ENCODE data around the gene PLEKHA5.
"Not testable (repeated sequence)": the region's sequence is repeated elsewhere in the genome, so short reads cannot be mapped to it uniquely, and the experiment has no call there.

The PLEKHA5 gene

DNA sequence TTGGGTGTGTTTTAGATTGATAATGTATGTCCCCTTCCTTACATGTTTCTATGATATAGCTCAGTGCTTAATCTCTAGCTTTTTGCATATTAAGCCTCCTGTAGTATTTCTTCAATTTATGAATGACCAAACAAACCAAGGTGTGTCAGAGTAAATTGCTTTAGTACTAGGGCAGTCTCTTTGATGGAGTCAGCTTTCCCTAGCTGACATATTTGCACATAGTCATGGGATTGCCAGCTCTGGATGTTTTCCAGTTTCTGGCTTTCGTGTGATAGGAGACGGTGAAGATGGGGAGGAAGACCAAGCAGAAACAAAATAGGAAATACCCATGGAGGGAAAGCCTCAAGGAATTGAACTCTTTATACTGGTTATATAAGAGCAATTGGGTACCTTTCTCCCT is 148.9 kb downstream of the PLEKHA5 start:
- Mint-ChIP-seq H3K4me1 (no peaks in the 10 kb centered on the region), H3K36me3 (no peaks in the 10 kb centered on the region), H3K27me3 (no peaks in the 10 kb centered on the region), H3K4me3 (no peak overlapping the region), H3K27ac (no peak overlapping the region), H3K9me3 (no peaks in the 10 kb centered on the region)
- no peak for ATAC-seq

DNA sequence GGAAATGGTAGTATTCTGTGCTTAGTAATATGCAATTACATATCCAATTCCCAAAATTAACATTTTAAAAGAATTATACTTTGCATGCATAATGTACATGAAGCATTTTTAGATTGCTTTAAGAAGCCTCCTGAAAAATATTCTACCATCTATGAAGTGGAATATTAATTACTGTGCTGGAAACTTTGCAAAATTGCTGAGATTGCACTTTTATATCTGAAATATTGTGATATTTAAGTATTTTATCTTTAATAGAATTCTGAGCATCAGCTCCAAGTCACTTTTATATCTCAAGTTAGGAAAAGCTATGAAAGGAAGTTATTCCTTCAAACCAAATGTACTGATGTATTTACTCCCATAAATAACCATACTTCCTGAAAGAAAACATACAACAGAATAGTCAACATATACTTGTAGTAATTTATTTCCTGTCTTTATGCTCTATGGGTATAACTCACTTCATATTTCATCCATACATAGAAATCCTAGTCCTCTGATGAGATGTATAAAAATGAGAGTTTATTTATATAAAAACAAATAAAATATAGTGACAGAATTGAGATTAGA is 152.7 kb downstream of the PLEKHA5 start:
- Mint-ChIP-seq H3K27ac (no peak overlapping the region), H3K27me3 (no peaks in the 10 kb centered on the region), H3K36me3 (no peaks in the 10 kb centered on the region), H3K9me3 (no peaks in the 10 kb centered on the region), H3K4me1 (no peaks in the 10 kb centered on the region), H3K4me3 (no peak overlapping the region)
- ATAC-seq, result no peak

DNA sequence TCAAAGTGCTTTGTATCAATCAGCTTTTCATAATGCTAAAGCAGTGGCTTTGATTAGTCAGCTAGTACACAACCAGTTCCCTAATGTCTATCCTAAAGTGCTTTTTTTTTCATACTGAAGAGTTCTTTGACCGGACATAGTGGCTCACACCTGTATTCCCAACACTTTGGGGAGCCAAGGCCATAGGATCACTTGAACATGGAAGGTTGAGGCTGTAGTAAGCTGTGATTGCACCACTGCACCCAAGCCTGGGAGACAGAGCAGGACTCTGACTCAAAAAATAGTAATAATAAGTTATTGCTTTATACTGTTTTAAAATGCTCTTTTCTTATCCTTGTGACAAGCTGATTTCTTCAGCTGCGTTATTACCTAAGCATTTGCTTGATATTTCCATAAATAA is 155.1 kb downstream of the PLEKHA5 start:
- Mint-ChIP-seq H3K9me3 (no peaks in the 10 kb centered on the region), H3K4me1 (no peaks in the 10 kb centered on the region)

DNA sequence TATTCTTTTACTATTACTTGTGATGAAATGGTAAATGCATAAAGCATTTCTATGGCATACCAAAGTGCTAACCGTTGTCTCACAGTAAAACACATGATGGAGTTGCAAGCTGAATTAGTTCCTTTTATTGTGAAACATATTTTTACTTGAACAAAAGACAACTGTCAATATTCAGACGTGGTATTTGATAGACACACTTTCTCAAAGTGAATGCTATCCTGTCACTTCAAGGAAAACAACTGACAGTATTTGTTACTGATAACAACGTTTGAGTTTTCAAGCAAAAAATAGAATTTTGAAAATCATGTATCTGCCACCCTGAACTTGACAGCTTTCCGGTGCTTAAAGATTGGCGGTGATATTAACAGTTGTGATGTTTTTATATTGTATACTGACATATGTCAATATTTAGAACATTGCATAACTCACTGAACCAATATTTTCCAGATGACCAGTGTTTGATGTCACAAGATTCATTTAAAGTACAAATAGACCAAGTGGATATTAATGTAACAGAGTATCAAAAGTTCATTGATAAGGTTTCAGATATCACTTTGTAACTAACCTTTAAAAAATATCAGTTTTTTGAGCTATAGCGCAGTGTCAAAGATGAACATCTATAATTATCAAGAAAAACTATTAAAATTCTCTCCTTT is 156.4 kb downstream of the PLEKHA5 start:
- H3K27ac Mint-ChIP-seq, result no peak overlapping the region
- no peak overlapping the region for H3K4me3 Mint-ChIP-seq
- no peaks in the 10 kb centered on the region for H3K36me3 Mint-ChIP-seq
- no peaks in the 10 kb centered on the region for H3K27me3 Mint-ChIP-seq
- H3K9me3 Mint-ChIP-seq, result no peaks in the 10 kb centered on the region
- H3K4me1 Mint-ChIP-seq, result no peaks in the 10 kb centered on the region
- ATAC-seq, result no peak

More for the DNA sequence above, 155.1 kb downstream of the PLEKHA5 start:
- Mint-ChIP-seq H3K27me3 (no peaks in the 10 kb centered on the region), H3K36me3 (no peaks in the 10 kb centered on the region), H3K27ac (no peak overlapping the region), H3K4me3 (no peak overlapping the region)
- ATAC-seq, result no peak

DNA sequence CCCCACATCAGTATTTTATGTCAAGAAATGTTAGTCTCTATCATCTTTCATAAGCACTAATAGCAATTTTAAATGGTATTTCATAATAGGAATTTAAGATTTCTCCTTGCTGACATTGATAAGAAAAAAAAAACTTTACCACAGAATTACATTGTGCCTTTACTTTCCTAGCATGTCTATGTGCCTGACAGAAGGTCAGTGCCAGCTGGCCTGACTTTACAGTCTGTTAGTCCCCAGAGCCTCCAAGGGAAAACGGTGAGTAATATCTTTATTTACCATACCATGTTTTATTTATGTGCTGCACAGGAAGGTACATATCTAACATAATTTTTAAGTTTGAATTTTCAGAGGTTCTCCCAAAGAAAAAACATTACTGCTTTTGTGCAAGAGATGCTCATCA is 157.8 kb downstream of the PLEKHA5 start:
- Mint-ChIP-seq H3K4me1 (no peaks in the 10 kb centered on the region), H3K27ac (no peak overlapping the region), H3K9me3 (no peaks in the 10 kb centered on the region), H3K36me3 (no peaks in the 10 kb centered on the region), H3K4me3 (no peak overlapping the region), H3K27me3 (no peaks in the 10 kb centered on the region)
- ATAC-seq, result no peak

DNA sequence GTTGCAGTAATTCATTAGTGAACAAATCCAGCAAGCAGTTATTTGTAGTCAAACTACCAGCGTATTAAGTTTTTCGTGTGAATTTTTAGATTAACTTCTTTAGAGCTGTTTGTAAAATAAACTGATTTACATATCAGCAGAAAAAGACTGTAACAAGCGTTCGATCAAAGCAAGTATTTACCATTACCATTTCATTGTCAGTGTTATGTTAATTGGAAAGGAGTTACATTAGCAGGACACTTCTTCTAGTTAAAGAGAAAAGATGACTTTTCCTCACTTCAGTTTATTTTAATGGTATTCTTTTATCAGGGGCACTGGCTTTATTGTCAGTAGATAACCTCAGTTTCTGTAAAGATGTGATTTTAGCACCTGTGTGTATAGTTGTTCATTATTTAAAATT is 158.6 kb downstream of the PLEKHA5 start:
- H3K4me3 Mint-ChIP-seq, result no peak overlapping the region
- no peaks in the 10 kb centered on the region for H3K9me3 Mint-ChIP-seq
- no peaks in the 10 kb centered on the region for H3K4me1 Mint-ChIP-seq
- no peaks in the 10 kb centered on the region for H3K27me3 Mint-ChIP-seq
- H3K27ac Mint-ChIP-seq, result no peak overlapping the region
- H3K36me3 Mint-ChIP-seq, result no peaks in the 10 kb centered on the region
- no peak for ATAC-seq

DNA sequence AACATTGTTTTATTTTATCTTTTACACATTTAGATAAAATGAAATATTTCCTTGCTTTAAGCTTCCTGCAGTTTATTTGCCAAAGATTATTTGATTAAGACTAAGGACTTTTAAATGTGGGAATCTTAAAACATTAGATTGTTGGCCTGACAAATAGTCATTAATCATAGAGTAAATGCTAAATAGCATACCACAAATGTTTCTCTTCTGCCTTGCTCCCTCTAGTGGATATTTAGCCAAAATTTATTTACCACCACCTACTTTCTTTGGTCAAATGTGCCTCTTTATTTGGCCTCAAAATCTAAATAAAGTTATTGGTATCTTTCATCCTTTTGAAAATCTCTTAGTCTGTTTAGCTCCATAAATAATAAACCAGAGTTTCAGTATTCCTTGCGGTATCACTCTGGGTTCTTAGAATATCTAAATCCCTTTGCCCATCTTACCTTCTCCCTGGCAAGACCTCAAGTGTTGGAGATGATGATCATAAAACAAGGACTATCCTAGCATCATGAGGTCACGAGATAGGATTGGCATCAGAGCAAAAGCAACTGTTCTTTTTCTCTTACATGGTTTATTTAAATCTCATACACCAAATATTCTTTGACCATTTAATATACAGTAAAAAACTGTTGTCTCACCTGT is 159.2 kb downstream of the PLEKHA5 start:
- no peaks in the 10 kb centered on the region for H3K36me3 Mint-ChIP-seq
- no peaks in the 10 kb centered on the region for H3K27me3 Mint-ChIP-seq
- H3K4me1 Mint-ChIP-seq, result no peaks in the 10 kb centered on the region
- H3K4me3 Mint-ChIP-seq, result no peak overlapping the region
- no peak overlapping the region for H3K27ac Mint-ChIP-seq
- no peak for ATAC-seq
- H3K9me3 Mint-ChIP-seq, result no peaks in the 10 kb centered on the region

DNA sequence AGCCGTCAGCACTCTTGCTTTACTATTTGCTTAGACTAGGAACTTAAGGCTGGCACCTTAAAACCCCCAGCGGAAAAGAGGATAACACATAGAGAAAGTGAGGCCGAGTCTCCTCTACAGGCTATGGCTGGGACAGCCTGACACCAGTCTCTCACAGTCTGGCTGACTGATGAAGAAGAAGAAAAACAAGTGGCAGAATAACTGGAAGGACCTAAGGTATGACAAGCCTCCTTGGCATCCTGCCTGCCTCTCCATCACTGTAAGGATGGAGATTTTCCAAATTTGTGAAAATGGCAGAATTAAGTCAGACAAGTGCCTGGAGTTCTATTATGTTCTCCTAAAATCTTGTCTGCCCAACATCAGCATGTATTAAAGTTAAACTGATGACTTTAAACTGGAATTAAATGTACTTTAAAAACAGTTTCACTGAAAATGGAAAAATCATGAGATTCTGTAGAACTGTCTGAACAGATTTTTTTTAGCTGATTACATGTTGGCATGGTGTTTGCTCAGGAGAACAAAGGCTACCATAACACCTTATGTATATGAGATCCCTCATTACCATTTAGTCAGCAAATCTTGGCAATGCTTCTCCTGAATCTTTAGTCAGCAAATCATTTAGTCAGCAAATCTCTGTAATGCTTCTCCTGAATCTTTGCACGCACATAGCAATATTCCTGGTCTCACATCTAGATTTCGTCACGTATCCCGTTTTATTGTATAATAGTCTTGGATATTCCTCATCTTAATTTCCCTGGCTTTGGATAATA is 169.5 kb downstream of the PLEKHA5 start:
- Mint-ChIP-seq H3K9me3 (no peaks in the 10 kb centered on the region), H3K4me3 (no peak overlapping the region), H3K27ac (no peak overlapping the region), H3K4me1 (no peaks in the 10 kb centered on the region), H3K27me3 (no peaks in the 10 kb centered on the region), H3K36me3 (no peaks in the 10 kb centered on the region)
- no peak for ATAC-seq

DNA sequence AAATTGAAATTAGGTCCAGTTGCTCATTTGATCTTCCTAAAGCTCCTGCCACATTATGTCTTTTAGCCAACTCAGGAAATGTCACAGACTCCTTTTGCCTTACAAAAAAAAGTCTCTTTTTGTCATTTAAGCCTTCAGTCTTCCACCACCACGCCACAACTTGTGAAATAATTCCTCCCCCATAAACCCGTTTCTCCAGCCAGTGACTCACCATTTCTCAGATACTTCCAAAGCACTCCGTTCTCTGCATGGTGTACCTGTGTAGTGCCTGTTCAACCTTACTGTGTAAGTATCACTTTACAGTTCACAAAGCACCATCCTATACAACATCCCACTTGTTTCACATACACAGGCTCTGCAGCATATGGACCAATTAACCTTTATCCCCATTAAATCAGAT is 170.2 kb downstream of the PLEKHA5 start:
- H3K9me3 Mint-ChIP-seq, result no peaks in the 10 kb centered on the region
- H3K4me3 Mint-ChIP-seq, result no peak overlapping the region
- H3K27ac Mint-ChIP-seq, result no peak overlapping the region
- H3K36me3 Mint-ChIP-seq, result no peaks in the 10 kb centered on the region
- no peak for ATAC-seq
- H3K27me3 Mint-ChIP-seq, result no peaks in the 10 kb centered on the region
- no peaks in the 10 kb centered on the region for H3K4me1 Mint-ChIP-seq

DNA sequence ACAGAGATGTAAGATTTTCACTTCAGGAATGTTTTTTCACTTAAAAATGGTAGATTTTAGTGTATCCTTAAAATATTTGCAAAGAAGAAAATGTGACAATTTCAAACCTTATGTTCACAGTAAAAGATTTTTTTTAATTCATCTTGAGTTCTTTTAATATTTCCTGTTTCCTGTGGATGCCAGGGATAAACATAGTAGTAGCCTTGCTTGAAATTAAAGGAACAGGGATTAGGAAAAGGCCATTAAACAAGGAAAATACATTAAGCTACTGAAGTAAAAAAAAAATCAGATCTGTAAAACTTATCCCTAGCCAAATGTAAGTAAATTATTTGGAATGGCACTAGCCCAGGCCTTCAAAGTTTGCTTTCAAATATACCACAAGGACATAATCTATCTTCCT is 171.7 kb downstream of the PLEKHA5 start:
- Mint-ChIP-seq H3K4me3 (no peak overlapping the region), H3K9me3 (no peaks in the 10 kb centered on the region), H3K4me1 (no peaks in the 10 kb centered on the region), H3K27ac (no peak overlapping the region), H3K36me3 (no peaks in the 10 kb centered on the region), H3K27me3 (no peaks in the 10 kb centered on the region)
- no peak for ATAC-seq

DNA sequence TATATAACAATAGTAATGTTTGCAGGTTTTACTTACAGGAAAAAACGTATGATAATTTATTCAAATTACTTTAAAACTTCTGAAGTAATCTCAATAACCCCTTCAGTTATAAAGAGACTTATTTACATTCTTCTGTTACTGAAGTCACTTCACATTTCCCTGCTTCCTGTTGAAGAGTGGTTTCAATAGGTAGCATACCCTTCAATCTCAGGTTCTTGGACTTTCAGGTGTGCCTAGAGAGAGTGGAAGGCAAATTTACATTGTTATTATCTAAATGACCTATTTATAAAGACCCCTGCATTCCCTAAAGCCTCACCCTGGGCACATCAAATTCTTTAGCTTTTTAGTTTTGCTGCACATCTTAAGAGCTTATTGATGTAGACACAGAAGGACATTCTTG is 172.2 kb downstream of the PLEKHA5 start:
- no peak overlapping the region for H3K4me3 Mint-ChIP-seq
- no peak for ATAC-seq
- H3K27ac Mint-ChIP-seq, result no peak overlapping the region
- H3K4me1 Mint-ChIP-seq, result no peaks in the 10 kb centered on the region
- H3K9me3 Mint-ChIP-seq, result no peaks in the 10 kb centered on the region
- H3K27me3 Mint-ChIP-seq, result no peaks in the 10 kb centered on the region
- H3K36me3 Mint-ChIP-seq, result no peaks in the 10 kb centered on the region

DNA sequence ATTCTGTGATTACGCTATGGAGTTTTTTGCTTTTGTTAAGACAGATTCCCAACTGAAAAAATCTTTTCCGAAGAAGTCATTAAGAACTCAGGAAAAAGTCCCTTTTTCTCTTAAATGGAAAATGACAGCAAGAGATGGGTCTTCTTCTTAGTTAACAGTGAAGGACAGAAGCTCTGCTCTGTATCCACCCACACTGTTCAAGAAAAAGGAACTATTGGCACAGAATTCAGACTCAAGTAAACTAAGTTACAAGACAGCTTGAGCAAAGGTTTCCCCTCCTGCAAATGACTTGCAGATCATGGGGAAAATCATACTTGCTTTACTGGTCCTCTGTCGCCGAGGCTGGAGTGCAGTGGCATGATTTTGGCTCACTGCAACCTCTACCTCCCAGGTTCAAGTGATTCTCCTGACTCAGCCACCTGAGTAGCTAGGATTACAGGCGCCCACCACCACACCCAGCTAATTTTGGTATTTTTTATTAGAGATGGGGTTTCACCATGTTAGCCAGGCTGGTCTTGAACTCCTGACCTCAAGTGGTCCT is 172.6 kb downstream of the PLEKHA5 start:
- H3K27ac Mint-ChIP-seq, result no peak overlapping the region
- no peaks in the 10 kb centered on the region for H3K27me3 Mint-ChIP-seq
- H3K9me3 Mint-ChIP-seq, result no peaks in the 10 kb centered on the region
- H3K36me3 Mint-ChIP-seq, result no peaks in the 10 kb centered on the region
- no peak overlapping the region for H3K4me3 Mint-ChIP-seq
- peak; percentile 45 for ATAC-seq
- H3K4me1 Mint-ChIP-seq, result no peaks in the 10 kb centered on the region

DNA sequence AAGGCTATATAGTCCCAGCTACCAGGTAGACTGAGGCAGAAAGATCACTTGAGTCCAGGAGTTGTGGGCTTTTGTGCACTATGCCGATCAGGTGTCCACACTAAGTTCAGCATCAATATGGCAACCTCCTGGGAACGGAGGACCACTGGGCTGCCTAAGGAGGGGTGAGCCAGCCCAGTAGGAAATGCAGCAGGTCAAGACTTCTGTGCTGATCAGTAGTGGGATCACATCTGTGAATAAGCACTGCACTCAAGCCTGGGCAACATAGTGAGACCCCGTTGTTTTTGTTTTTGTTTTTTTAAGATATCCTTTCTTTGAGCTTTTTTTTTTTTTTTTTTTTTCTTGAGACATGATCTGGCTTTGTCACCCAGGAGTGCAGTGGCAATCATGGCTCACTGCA is 174.0 kb downstream of the PLEKHA5 start:
- Mint-ChIP-seq H3K9me3 (no peaks in the 10 kb centered on the region), H3K4me1 (no peaks in the 10 kb centered on the region), H3K36me3 (no peaks in the 10 kb centered on the region), H3K27ac (no peak overlapping the region), H3K27me3 (no peaks in the 10 kb centered on the region), H3K4me3 (no peak overlapping the region)
- ATAC-seq, result no peak

DNA sequence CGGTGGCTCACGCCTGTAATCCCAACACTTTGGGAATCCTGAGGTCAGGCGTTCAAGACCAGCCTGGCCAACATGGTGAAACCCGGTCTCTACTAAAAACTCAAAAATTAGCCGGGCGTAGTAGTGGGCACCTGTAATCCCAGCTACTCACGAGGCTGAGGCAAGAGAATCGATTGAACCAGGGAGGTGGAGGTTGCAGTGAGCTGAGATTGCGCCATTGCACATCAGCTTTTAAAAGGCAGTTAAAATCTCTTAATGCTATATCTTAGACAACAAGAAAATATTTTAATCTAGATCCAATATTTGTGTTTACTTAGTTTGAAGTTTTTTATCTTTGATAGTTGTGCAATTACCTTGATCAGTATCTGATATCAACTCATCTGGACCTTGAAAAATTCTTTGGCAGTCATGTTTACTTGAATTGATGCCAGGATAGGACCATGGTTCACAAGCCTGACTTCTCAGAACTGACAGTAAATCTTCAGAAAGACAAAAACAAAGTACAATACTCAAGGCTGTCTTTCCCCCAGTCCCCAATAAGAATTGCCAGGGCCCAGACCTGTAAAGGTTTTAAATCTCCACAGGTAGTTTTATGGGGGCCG is 174.7 kb downstream of the PLEKHA5 start:
- Mint-ChIP-seq H3K9me3 (no peaks in the 10 kb centered on the region), H3K27ac (no peak overlapping the region), H3K36me3 (no peaks in the 10 kb centered on the region), H3K4me1 (no peaks in the 10 kb centered on the region), H3K4me3 (no peak overlapping the region), H3K27me3 (no peaks in the 10 kb centered on the region)
- ATAC-seq, result no peak

DNA sequence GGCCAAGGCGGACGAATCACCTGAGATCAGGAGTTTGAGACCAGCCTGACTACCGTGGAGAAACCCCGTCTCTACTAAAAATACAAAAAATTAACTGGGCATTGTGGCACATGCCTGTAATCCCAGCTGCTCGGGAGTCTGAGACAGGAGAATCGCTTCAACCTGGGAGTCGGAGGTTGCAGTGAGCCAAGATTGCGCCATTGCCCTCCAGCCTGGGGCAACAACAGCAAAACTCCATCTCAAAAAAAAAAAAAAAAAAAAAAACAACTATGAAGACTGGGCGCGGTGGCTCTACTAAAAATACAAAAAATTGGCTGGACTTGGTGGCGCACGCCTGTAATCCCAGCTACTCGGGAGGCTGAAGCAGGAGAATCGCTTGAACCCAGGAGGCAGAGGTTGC is 176.1 kb downstream of the PLEKHA5 start:
- H3K27me3 Mint-ChIP-seq, H3K4me3 Mint-ChIP-seq, H3K4me1 Mint-ChIP-seq, H3K9me3 Mint-ChIP-seq, ATAC-seq, H3K36me3 Mint-ChIP-seq, H3K27ac Mint-ChIP-seq: not testable (repeated sequence)
